HCT116 (cell line): ENCODE data around the gene SART3. TPM values are rescaled to one million over a fixed set of nuclear protein-coding genes. Genes with fewer than 3 reads are reported as not detected.

Experiments
- ATAC-seq: fragments of 200-7000 bp; cut with Tn5 transposase; 2 replicates; pipeline ENCODE4 v1.9.1; 2020; ENCODE audit warnings: mild to moderate bottlenecking, moderate library complexity
- BruUV-seq: library from RNA; stranded (reverse); fragments of 400-500 nt; replicated peaks from 2 replicates; lab custom pipeline; 2021; lab: Mats Ljungman, UMichigan
- CTCF ChIA-PET: fragments of 300-600 bp; sonication (Branson Sonifier 250); formaldehyde crosslinking; loops from one replicate; lab custom pipeline; 2021; ENCODE audit warnings: antibody characterized with exemption; lab: Charles Lee
- POLR2A ChIA-PET: fragments of 300-600, 350-600 bp; sonication (Branson Sonifier 250); formaldehyde crosslinking; loops from one replicate; lab custom pipeline; 2021; ENCODE audit warnings: antibody characterized with exemption; lab: Charles Lee
- RAD21 ChIA-PET, 2 experiments: fragments of 300-600 bp; sonication (Branson Sonifier 250); formaldehyde crosslinking; loops; one replicate each; lab custom pipeline; 2023; ENCODE audit warnings: low total read pairs in 2 of 2; ENCODE audit not compliant: uncharacterized antibody in 2 of 2, unreplicated experiment in 2 of 2, low non-redundant PET in 1 of 2; lab: Charles Lee
- DNase-seq: peaks from one replicate; pipeline ENCODE4 v3.0.0-alpha.2; 2010; ENCODE audit warnings: low read depth, low spot score
- H2AFZ ChIP-seq: fragments of 200-600 bp; shearing (Covaris generic), sonication (generic); 2 replicates; pipeline ENCODE4 v1.6.1; 2017; ENCODE audit warnings: low read depth, mixed run types, mixed read lengths, antibody characterized with exemption, low read length; ENCODE audit not compliant: poor library complexity, severe bottlenecking
- H3K27ac ChIP-seq: 2 replicates; pipeline ENCODE4 v1.5.1; 2012; ENCODE audit warnings: low read depth, low read length
- H3K27me3 ChIP-seq: fragments of 200-600 bp; sonication (generic); 2 replicates; pipeline ENCODE4 v1.6.1; 2016; ENCODE audit warnings: mixed run types, low read length, mixed read lengths; ENCODE audit not compliant: insufficient read depth
- H3K36me3 ChIP-seq, 2 experiments: fragments of 200-500 bp in 1 of 2; fragments of 200-600 bp in 1 of 2; sonication (Bioruptor generic) in 1 of 2; sonication (generic) in 1 of 2; 2 replicates each; pipeline versions ENCODE4 v1.5.1 to v1.6.1; 2014 to 2016; ENCODE audit warnings: low read length in 2 of 2, inconsistent platforms in 1 of 2, mixed read lengths in 1 of 2, mixed run types in 1 of 2; ENCODE audit not compliant: insufficient read depth in 2 of 2, control insufficient read depth in 1 of 2
- H3K4me1 ChIP-seq, 2 experiments: fragments of 200-600 bp in 1 of 2; sonication (generic) in 1 of 2; 2 replicates each; pipeline versions ENCODE4 v1.5.1 to v1.6.1; 2012 to 2017; ENCODE audit warnings: low read length in 2 of 2, inconsistent platforms in 1 of 2, mild to moderate bottlenecking in 1 of 2, mixed read lengths in 1 of 2, mixed run types in 1 of 2, moderate library complexity in 1 of 2; ENCODE audit not compliant: insufficient read depth in 2 of 2, control insufficient read depth in 1 of 2
- H3K4me2 ChIP-seq: fragments of 200-600 bp; sonication (generic); 2 replicates; pipeline ENCODE4 v1.6.1; 2017; ENCODE audit warnings: mixed run types, low read length, mixed read lengths
- H3K4me3 ChIP-seq, 2 experiments: fragments of 200-600 bp in 1 of 2; sonication (generic) in 1 of 2; replicated peaks in 1 of 2; 2 replicates each; pipeline ENCODE4 v1.5.1; 2011 to 2016; ENCODE audit warnings: low read length in 2 of 2, control low read depth in 1 of 2, low read depth in 1 of 2, mild to moderate bottlenecking in 1 of 2, mixed read lengths in 1 of 2, mixed run types in 1 of 2
- H3K79me2 ChIP-seq: fragments of 200-600 bp; sonication (generic); 2 replicates; pipeline ENCODE4 v1.6.1; 2017; ENCODE audit warnings: mild to moderate bottlenecking, mixed run types, low read length, moderate library complexity, mixed read lengths; ENCODE audit not compliant: insufficient read depth
- H3K9ac ChIP-seq: fragments of 200-600 bp; sonication (generic); 2 replicates; pipeline ENCODE4 v1.6.1; 2016; ENCODE audit warnings: low read length, mixed read lengths
- H3K9me2 ChIP-seq: fragments of 200-600 bp; sonication (generic), shearing (Covaris generic); 2 replicates; pipeline ENCODE4 v1.6.1; 2017; ENCODE audit warnings: mixed run types, mild to moderate bottlenecking, moderate library complexity; ENCODE audit not compliant: insufficient read depth
- H3K9me3 ChIP-seq, 2 experiments: fragments of 200-500 bp in 1 of 2; fragments of 200-600 bp in 1 of 2; sonication (Bioruptor generic) in 1 of 2; sonication (generic) in 1 of 2; 2 replicates each; pipeline ENCODE4 v1.6.1; 2014 to 2017; ENCODE audit warnings: low read length in 2 of 2, mixed read lengths in 2 of 2, inconsistent platforms in 1 of 2, low read depth in 1 of 2, mild to moderate bottlenecking in 1 of 2, mixed run types in 1 of 2, moderate library complexity in 1 of 2; ENCODE audit not compliant: control insufficient read depth in 1 of 2, insufficient read depth in 1 of 2
- H4K20me1 ChIP-seq: fragments of 200-600 bp; sonication (generic), shearing (Covaris generic); 2 replicates; pipeline ENCODE4 v1.6.1; 2017; ENCODE audit warnings: mixed run types, mild to moderate bottlenecking, moderate library complexity; ENCODE audit not compliant: insufficient read depth
- CEBPB ChIP-seq: IDR thresholded peaks from 2 replicates; pipeline ENCODE4 v1.6.1; 2012; ENCODE audit warnings: low read depth
- ELF1 ChIP-seq: IDR thresholded peaks from 2 replicates; pipeline ENCODE4 v1.6.1; 2012; ENCODE audit warnings: low read depth, borderline replicate concordance
- EZH2phosphoT487 ChIP-seq: fragments of 200-600 bp; IDR thresholded peaks from 2 replicates; pipeline ENCODE4 v1.6.1; 2018; ENCODE audit warnings: antibody characterized with exemption, borderline replicate concordance
- POLR2AphosphoS5 ChIP-seq: IDR thresholded peaks from 2 replicates; pipeline ENCODE4 v1.6.1; 2011; ENCODE audit warnings: mild to moderate bottlenecking, low read depth, low read length, moderate library complexity
- RAD21 ChIP-seq: IDR thresholded peaks from 2 replicates; pipeline ENCODE4 v1.6.1; 2012; ENCODE audit warnings: low read depth, mild to moderate bottlenecking
- SIN3A ChIP-seq: IDR thresholded peaks from 2 replicates; pipeline ENCODE4 v1.6.1; 2012; ENCODE audit warnings: low read depth
- TCF7L2 ChIP-seq: IDR thresholded peaks from 2 replicates; pipeline ENCODE4 v1.7.0; 2011; ENCODE audit warnings: borderline replicate concordance, inconsistent platforms; ENCODE audit not compliant: insufficient read depth, insufficient read length; ENCODE audit errors: extremely low read depth
- ZNF274 ChIP-seq: fragments of 200-500 bp; sonication (Bioruptor generic); IDR thresholded peaks from 2 replicates; pipeline ENCODE4 v1.6.1; 2014; ENCODE audit warnings: mild to moderate bottlenecking, low read depth, low read length, inconsistent platforms
- intact Hi-C: fragments of 100-400 bp; cut with micrococcal nuclease; formaldehyde crosslinking; loops from 2 replicates; pipeline ENCODE4 v1.10.0; 2022
- total RNA-seq: library from RNA; stranded (reverse); gene quantifications from one replicate; pipeline ENCODE4 v1.2.1, GENCODE V29; 2021; ENCODE audit not compliant: unreplicated experiment
- TF ChIP-seq, protein P1 (sequence below): IDR thresholded peaks from 2 replicates; pipeline ENCODE4 v1.6.1; 2011; ENCODE audit warnings: mild to moderate bottlenecking, low read length, moderate library complexity; ENCODE audit not compliant: insufficient replicate concordance; ENCODE audit errors: extremely low read depth

SART3 gene
- total RNA-seq, 1 experiment from 2014 or later, result 76.1 TPM

GRCh38 chr12:108538146-108538545 lies 22.8 kb downstream of the SART3 start:
- CTCF ChIA-PET, result no interaction called here

More at GRCh38 chr12:108538146-108538545, 22.8 kb downstream of the SART3 start:
- no peak overlapping the region for H3K4me2 ChIP-seq
- H3K9me3 ChIP-seq, result no peaks in the 10 kb centered on the region
- DNase-seq, result no peak
- no peaks in the 10 kb centered on the region for H3K9me2 ChIP-seq
- no peak overlapping the region for H2AFZ ChIP-seq
- intact Hi-C loops, result no loop called here
- TF ChIP-seq RAD21 (no peak), ELF1 (no peak), ZNF274 (no peak), POLR2AphosphoS5 (no peak), SIN3A (no peak), CEBPB (no peak), EZH2phosphoT487 (no peak), TCF7L2 (no peak)
- TF ChIP-seq, protein P1, sequence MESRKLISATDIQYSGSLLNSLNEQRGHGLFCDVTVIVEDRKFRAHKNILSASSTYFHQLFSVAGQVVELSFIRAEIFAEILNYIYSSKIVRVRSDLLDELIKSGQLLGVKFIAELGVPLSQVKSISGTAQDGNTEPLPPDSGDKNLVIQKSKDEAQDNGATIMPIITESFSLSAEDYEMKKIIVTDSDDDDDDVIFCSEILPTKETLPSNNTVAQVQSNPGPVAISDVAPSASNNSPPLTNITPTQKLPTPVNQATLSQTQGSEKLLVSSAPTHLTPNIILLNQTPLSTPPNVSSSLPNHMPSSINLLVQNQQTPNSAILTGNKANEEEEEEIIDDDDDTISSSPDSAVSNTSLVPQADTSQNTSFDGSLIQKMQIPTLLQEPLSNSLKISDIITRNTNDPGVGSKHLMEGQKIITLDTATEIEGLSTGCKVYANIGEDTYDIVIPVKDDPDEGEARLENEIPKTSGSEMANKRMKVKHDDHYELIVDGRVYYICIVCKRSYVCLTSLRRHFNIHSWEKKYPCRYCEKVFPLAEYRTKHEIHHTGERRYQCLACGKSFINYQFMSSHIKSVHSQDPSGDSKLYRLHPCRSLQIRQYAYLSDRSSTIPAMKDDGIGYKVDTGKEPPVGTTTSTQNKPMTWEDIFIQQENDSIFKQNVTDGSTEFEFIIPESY, result no peak
- peaks cover 39 to 45% of the 10 kb centered on the region in 2 experiments; a peak in 3 of 4 replicates for H3K36me3 ChIP-seq
- no peak overlapping the region for H3K9ac ChIP-seq
- peaks cover 86% of the 10 kb centered on the region for H3K79me2 ChIP-seq
- no TSS peak for BruUV-seq
- POLR2A ChIA-PET, result no interaction called here
- no peak overlapping the region for H3K27ac ChIP-seq
- ATAC-seq, result no peak
- H3K4me1 ChIP-seq, result peaks cover 6 to 18% of the 10 kb centered on the region in 2 experiments
- RAD21 ChIA-PET, result no interaction called here
- H4K20me1 ChIP-seq, result peaks cover 15% of the 10 kb centered on the region; the same call in 1 of the 2 replicates
- H3K4me3 ChIP-seq, result no peak overlapping the region
- no peaks in the 10 kb centered on the region for H3K27me3 ChIP-seq
